Stimulated activated CD8-positive, alpha-beta memory T cell treated with anti-CD3 and anti-CD28 coated beads, Interleukin-15, amount 100 ng/mL, for 24 hours (primary cell): ENCODE measurements around the gene ADRA2B.

ENCODE experiments used
- DNase-seq: peaks from one replicate; pipeline ENCODE4 v3.0.0-alpha.2; 2020; ENCODE audit warnings: low read depth

Gene ADRA2B

DNA sequence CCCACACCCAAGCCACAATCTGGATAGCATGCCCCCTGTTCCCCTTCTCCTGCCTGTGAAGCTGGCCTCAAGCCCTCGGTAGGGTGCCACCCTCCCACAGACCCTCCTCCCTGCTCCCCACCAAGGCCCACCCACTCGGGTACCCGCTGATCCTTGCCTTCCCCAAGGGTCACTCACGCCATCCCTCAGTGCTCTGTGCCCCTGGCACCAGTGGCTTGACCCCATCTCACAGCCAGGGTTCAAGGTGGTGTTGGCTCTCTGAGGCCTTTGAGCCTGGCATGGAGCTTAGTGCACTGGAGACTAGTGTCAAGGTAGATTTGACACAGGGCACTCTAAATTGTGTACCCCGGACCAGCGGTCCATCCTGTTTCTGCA is 11.9 kb downstream of the ADRA2B start:
- DNase-seq = no peak

DNA sequence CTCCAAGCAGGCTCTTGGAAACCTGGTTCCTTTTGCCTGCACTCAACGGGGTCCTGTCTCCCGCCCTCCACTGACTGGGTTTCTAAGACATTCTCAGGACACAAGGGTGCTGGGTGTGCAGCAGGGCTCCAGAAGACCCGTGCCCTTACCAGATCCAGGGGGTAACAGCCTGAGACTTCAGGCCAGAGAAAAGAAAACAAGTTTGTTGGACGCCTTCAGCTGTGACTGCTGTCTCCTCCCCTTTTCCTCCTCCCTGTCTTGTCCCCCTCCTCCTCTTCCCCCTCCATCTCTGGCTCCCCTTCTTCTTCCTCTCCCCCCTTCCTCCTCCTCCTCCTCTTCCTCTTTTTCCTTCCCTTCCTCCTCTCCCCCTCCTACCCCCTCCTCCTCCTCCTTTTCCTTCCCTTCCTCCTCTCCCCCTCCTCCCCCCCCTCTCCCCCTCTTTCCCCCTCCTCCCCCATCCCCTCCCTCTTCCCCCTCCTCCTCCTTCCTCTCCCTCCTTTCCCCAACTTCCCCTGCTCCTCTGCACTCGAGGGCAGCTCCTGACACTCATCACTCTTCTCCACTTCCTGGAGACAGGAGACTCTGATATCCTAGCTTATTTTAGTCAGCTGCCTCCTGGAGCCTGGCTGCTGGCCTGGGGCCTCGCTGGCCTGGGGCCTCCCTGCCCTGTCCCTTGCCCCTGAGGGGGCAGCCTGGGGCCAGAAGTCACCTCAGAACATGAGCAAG is 12.4 kb downstream of the ADRA2B start:
- no peak for DNase-seq

DNA sequence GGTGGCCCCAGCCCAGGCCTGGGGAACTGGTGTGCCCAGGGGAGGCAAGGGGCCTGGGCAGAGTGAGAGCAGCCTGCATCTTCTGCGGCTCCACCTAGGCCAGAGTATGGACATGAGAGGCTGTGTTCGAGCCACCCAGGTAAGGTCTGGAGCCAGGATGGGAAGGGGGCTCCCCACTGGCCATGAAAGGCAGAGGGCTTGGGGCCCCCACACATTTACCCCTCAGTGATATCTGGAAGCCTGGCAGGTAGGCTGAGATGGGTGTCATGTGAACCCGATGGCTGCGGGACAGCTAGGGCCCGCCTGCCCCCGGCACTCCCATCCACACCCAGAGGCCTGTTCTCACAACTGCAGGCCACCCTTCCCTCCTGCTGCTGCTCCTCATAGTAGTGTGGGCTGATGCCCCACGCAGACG is 13.2 kb downstream of the ADRA2B start:
- DNase-seq = no peak

DNA sequence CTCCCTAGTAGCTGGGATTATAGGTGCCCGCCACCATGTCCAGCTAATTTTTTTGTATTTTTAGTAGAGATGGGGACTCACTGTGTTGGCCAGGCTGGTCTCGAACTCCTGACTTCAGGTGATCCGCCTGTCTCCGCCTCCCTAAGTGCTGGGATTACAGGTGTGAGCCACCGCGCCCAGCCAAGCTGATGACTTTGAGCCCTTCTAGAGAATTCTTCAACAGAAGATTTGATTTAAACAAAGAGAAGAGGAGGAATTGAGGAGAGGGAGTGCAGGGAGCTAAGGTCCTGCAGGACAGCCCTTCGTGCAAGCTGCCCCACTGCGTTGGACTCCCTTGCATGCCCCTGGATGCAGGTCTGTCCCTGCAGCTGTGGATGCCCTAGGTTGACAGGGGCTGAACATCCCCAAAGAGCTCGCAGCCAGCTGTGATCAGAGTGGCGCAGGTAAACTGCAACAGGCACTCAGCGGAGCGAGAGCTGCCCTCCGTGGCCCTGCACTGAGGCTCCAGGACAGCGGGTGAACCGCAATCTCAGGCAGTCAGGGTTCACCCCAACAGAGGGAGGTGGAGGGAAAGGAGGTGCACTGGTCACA is 13.7 kb downstream of the ADRA2B start:
- no peak for DNase-seq

DNA sequence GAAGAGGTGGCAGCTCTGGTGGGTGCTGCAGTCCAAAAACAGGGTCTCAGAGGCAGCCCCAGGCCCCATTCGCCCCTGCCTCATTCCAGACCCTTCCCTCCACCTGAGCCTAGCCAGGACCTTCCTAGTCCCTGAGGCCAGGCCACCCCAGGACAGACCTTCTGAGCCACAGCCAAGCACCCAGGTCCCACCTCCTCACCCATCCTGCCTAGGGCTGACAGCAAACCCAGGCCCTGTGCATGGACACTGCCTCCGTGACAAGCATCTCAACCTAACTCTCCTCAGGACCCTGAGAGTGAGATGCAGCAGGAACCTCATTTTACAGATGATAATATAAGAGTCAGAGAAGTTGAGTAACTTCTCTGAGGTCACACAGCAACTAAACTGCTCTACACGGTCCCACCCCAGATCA is 15.5 kb downstream of the ADRA2B start:
- DNase-seq = no peak

DNA sequence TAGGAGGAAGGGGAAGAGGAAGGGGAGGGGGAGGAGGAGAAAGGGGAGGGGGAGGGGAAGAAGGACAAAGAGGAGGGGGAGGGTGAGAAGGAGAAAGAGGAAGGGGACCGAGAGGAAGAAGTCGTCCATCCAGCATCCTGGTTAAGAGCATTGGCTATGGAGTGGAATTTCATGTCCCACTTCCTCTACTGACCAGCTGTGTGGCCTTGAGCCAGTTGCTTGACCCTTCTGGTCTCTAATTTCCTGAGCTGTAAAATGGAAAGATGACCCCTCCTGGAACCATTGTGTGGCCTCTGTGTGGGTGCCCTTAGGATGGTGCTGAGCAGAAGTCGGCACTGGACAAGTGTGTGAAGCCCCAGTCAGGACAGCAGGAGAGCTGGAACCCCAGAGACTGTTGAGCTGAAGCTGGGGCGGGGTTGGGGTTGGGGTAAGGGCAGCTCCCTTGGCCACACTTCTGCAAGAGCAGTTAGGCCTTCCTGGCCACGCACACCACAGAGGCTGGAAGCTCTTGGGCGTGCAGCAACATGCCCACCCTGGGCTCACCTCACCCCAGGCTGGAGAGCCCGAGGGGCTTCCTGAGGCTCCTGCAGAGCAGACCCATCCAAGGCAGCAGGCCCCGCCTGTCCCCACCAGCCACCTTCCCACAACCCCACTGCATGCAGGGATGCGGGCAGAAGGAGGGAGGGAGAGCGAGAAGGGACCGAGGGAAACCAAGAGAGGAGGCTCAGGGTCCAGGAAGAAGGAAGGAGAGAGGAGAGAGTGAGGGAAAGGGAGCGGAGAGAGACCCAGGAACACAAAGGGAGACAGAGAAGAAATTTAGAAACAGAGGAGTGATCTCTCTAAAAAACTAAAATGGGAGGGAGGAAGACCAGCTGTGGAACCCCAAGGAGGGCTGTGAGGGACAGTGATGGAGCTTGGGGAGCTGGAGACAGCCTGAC is 16.2 kb downstream of the ADRA2B start:
- DNase-seq = no peak

DNA sequence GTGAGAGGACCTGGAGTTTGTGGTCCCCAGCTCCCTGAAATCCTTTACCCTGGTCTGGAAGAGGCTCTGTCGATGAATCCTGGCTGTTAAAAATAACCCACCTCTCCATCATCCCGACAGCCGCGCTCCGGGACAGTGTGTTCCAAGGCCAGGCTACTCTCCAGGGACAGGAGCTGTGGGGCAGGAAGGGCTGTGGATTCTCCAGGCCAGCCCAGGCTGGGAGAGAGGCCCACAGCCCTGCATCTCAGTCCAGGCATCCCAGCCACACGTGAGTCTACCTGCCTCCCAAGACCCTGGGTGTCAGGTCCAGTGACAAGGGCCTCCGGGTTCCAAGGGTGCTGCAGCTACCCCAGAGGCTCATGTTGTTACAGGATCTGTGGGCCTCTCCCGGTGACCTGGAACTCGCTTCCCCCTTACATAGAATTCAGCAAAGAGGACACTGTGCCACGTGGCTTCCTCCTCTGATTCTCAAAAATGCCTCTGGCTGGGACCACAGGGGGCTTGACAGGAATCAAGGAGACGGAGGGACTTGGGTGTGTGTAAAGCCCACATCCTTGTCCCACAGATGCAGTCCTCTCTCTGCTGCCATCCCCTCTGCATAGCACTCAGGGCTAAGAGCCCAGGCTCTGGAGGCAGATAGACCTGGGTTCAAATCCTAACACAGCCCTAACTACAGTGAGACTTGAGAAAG is 17.3 kb downstream of the ADRA2B start:
- DNase-seq = no peak

DNA sequence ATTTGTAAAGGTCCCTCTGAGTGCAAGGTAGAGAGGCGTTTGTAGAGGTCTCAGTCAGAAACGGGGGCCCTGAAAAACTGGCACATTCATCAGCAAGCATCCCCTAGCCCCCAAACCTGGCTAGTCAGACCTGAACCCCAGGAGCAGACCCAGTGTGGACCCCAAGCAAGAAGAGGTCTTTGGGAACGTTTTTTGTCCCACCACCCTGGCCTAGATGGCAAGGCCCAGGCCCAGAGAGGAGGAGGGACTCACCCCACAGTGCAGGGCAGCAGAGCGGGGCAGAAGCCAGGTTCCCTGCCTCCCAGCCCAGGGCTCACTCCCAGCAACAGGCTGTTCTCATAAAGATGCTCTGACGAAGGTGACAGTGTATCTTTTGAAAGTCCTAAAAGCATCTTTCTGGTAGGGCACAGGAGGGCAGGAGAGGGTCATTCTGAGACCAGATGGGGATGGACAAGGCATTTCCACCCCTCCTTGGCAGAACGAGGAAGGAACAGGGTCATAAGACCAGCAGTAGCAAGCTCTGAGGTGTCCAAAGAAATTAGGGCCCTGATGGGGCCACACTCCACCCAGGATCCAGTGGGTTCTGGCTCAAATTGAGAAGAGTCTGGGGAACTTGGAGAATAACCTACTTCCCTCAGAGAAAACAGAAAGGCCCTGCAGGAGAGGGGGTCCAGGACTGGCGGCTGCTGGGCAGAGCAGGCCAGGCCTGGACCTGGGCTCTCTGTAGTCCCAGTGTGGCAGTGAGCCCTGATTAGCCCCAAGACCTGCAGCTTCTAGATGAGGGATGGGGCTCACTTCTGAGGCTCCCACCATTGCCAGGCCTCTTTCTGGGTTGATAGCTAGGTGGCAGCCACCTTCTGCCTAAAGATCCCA is 18.2 kb downstream of the ADRA2B start:
- DNase-seq = no peak

DNA sequence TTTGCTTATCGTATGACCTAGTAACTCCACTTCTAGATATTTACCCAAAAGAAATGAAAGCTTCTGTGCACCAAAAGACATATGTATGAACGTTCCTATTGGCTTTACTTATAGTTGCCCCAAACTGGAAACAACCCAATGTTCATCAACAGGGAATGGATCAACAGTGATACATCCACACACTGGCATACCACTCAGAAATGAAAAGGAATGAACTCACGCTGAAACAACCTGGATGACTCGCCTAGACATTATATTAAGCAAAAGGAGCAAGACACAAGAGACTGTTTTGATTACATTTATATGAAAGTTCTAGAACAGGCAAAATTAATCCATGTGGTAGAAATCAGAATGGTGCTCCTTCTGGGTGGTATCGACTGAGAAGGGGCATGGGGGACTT is 18.9 kb downstream of the ADRA2B start:
- DNase-seq = no peak

DNA sequence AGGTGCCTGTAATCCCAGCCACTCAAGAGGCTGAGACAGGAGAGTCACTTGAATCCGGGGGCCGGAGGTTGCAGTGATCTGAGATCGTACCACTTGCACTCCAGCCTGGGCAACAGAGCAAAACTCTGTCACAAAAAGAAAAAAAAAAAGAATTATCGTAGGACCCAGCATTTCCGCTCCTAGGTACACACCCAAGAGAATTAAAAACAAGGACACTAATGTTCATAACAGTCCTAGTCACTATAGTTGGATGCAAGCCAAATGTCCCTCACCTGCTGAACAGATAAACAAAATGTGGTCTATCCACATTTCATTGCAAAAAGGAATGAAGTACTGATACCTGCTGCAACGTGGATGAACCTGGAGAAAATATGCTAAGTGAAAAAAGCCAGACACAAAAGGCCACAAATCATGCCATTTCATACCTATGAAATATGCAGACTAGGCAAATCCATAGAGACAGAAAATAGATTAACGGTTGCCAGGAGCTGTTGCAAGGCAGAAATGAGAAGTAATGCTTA is 21.2 kb downstream of the ADRA2B start:
- DNase-seq = no peak

DNA sequence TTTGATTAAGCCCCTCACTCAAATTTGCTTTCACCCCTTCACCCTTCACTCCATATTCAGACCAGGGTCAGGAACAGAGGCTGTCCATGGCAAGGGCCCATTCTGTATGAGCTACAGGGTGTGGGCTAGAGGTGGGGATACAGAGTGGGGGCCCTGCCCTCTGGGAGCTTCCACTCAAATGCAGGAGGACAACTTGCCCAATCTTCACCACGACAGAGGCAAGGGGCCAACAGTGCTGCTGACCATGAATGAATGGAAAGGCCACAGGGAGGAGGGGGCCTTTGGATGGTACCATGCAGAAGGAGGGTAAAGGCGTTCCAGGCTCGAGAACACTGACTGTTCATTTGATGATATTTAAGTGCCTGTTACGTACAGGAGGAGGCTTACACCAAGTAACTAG is 22.8 kb downstream of the ADRA2B start:
- DNase-seq = no peak

DNA sequence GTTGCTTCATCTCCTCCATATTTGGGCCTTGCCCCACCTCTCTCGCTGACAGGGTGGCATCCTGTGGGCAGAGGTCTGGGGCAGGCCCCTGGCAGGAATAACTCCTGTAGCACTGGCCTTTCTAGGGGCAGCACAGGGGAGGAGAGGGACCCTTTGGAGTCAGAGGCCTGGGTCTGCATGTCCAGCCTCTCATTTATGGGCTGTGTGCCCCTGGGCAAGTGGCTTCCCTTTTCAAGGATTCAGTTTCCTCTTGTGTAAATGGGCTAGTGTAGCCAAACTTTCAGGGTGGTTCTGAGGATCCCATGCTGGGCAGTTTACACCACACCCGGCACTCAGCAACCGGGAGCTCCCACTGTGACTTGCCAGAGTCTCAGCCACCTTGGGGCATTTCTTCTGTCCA is 23.4 kb downstream of the ADRA2B start:
- no peak for DNase-seq

DNA sequence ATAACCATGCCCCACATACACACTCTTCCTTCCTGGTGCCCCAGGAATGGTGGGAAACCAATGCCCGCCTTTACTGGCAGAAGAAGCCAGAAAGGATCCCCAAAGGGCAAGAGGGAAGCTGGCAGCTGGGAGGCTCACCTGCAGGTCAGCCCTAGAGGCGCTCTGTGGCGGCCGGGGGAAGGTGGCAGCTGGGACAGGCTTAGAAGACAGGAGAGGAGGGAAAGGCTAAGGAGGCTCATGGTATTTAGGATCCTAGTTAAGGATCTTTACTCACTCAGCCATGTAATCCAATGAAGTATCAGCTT is 23.8 kb downstream of the ADRA2B start:
- no peak for DNase-seq

DNA sequence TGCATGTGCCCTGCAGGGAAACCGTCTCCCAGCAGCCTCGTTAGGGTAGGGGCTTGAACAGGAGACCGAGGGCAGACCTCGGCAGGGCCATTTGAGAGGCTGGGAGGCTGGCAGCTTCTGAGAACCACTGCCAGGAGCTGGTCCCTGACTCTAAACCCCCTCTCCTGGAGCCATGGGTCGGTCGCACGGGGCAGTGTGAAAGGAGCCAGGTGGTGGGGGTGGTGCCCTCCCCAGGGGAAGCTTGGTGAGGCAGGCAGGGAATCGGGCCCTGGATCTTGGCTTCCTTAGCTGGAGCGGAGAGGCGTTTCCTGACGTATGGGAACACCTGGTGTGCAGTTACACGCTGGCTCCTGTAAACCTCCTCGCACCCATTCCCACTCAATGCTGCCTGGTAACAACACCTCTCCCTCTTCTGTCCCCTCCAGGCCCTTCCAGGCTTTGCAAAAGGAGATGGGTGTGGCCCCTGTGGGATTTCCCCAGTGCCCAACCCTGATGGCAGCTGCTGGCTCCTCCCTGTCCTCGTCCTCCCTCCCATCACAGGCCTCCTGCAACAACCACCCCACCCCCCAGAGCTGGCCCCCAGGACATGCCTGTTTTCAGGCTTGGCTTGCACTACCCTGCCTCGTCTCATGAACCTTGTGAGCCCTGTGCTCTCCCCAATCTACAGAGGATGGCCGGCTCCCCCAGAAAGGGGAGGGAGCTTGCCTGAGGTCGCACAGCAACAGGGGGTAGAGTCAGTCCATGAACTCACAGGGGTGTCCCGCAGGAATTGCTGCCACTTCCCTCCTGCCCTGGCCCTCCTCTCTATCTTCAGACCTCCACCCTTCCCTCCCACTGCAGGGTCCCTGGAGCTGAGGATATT is 24.4 kb downstream of the ADRA2B start:
- DNase-seq = no peak

DNA sequence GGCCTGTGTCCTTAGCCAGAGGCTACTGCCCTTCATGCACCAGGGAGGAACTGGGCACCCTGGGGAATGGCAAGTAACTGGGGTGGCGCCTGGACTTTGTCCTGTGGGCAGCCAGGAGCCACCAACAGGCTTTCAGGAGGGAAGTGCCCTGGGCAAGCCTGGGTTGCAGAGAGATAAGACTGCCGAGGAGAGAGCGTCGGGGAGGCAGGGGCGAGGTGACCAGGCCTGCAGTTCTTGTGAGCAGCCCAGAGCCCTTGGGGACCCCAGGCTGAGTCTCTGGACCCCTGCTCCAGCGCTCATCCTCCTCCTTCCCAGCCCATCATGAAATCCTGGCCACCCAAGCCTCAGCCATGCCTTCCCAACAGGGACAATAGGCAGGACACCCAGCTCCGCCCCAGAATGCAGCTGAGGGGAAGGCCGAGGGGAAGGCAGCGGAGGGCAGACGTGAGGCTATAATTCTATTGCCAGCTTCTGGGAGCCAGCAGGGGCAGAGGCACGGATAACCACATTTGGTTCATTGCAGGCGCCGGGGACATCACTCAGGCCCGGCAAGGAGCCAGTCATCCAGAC is 25.1 kb downstream of the ADRA2B start:
- no peak for DNase-seq

DNA sequence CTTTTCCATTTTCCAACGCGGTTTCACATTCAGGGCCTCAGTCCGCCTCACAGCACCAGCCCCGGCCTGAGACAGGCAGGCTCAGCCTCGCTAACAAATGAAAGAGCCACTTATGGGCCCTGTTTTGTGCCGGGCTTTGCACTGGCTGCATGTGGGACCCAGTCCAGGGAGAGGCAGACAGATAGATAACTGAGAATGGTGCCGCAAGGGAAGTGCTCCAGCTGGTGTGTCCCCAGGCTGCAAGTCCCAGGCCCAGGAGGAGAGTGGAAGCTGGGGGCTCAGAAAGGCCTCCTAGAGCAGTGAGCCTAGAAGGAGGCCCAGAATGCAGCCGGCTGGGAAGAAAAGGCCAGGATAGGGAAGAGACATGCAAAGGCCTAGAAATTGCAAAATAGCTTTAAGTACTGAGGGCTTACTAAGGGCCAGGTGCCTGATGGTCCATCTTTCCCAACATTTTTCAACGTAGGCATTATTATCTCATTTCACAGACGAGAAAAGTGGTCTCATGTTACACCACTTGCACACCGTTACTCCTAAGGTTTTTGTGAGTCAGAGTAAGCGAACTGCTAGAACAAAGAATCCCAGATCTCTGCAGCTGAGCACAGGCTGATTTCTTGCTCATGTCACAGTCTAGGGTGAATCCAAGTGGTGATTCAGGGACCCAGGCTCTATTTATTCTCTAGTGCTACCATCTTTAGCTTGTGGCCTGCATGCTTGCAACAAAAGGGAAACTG is 26.0 kb downstream of the ADRA2B start:
- no peak for DNase-seq

DNA sequence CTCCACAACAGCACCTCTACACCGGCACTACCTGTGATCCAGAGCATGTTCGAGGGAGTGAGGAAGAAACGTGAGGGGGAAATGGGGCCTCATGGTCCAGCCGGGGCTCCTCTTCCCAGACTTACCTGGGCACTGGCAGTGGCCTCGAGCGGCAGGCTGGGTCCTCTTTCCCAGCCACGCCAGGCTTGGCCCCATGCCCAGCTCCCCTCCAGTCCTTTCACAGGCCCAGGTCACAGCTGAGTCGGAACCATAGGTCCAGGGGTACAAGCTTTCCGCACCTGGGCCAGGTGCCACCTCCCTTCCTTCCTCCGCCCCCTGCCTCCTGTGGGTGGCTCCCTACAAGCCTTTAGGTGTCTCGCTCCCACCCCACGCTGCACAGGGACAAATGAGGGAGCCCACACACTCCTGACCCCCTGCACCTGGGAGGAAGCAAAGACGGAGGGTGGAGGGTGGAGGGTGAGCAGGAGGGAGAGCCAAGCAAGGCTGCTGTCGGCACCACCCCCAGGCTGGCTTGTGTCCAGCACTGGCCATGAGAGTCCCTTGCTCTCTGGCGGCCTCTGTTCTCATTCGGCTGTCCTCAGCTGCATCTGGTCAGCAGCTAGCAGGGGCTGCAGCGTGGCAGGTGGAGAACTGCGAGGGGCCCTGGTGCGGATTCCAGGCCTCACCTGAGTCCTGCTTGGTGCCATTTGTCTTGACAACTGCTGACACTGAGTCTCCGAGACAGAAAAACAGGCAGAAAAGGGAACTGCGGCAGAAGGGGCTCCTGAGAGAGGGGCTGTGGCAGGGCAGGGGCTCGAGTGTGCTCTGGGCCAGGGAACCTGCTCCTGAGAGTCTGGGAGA is 26.8 kb downstream of the ADRA2B start:
- no peak for DNase-seq
